NCI-H510A (cell line): Measurements from ENCODE around the gene TXNL4A.

Source experiments
- DNase-seq: peaks from one replicate; lab custom pipeline; 2025; lab: John Stamatoyannopoulos, UW

Gene TXNL4A

GRCh38 chr18:79948719-79949411, 39.5 kb downstream of the TXNL4A start:
- DNase-seq = no peak

GRCh38 chr18:79947881-79948610, 40.3 kb downstream of the TXNL4A start:
- no peak for DNase-seq

GRCh38 chr18:79947054-79947755, 41.2 kb downstream of the TXNL4A start:
- DNase-seq = no peak

GRCh38 chr18:79945118-79946042, 43.0 kb downstream of the TXNL4A start:
- DNase-seq = no peak

- DNase-seq = no peak
Measured at GRCh38 chr18:79944746-79945117, 43.6 kb downstream of the TXNL4A start.

GRCh38 chr18:79944126-79944731, 44.1 kb downstream of the TXNL4A start:
- DNase-seq = no peak

GRCh38 chr18:79943608-79944125, 44.7 kb downstream of the TXNL4A start:
- no peak for DNase-seq

GRCh38 chr18:79942786-79943607, 45.4 kb downstream of the TXNL4A start:
- DNase-seq = no peak

- no peak for DNase-seq
Measured at GRCh38 chr18:79942211-79942610, 46.2 kb downstream of the TXNL4A start.

GRCh38 chr18:79941473-79942119, 46.8 kb downstream of the TXNL4A start:
- no peak for DNase-seq

- no peak for DNase-seq
Measured at GRCh38 chr18:79940814-79941472, 47.4 kb downstream of the TXNL4A start.

- DNase-seq = no peak
Measured at GRCh38 chr18:79940126-79940813, 48.1 kb downstream of the TXNL4A start.

- DNase-seq = no peak
Measured at GRCh38 chr18:79939096-79939495, 49.3 kb downstream of the TXNL4A start.

GRCh38 chr18:79938196-79938595, 50.2 kb downstream of the TXNL4A start:
- no peak for DNase-seq

GRCh38 chr18:79937103-79937860, 51.1 kb downstream of the TXNL4A start:
- DNase-seq = no peak

- DNase-seq = no peak
Measured at GRCh38 chr18:79936641-79937040, 51.7 kb downstream of the TXNL4A start.

GRCh38 chr18:79935925-79936324, 52.4 kb downstream of the TXNL4A start:
- no peak for DNase-seq

GRCh38 chr18:79935499-79935898, 52.9 kb downstream of the TXNL4A start:
- no peak for DNase-seq
